ENCODE measurements around the gene OR6J1. TPM values are rescaled to one million over a fixed set of nuclear protein-coding genes. Genes with fewer than 3 reads are reported as not detected.

The OR6J1 gene
- total RNA-seq (2021): not detected in 2 replicates
- percentile 6 among the genes with signal in this experiment for Bru-seq, nascent RNA
- BruChase-seq, experiment 1, labeled RNA remaining after a 2-hour chase: percentile 14 among the genes with signal in this experiment
- BruChase-seq, experiment 2, labeled RNA remaining after a 6-hour chase: percentile 14 among the genes with signal in this experiment
- long read RNA-seq: 0 reads

- H3K36me3 ChIP-seq (ENCODE audit: insufficient read depth, low read length, poor library complexity, severe bottlenecking): no peaks in the 10 kb centered on the region
- H3K4me3 ChIP-seq (ENCODE audit: low read depth, low read length, poor library complexity, severe bottlenecking): no peak within 1 kb of the TSS
- no peaks in the 10 kb centered on the region for H3K9me3 ChIP-seq (ENCODE audit: low read depth, low read length, poor library complexity, severe bottlenecking)
- intact Hi-C loops (cut with micrococcal nuclease; ENCODE audit: unreplicated experiment): no loop called here
- peaks cover 10% of the 10 kb centered on the region for H3K4me1 ChIP-seq (ENCODE audit: insufficient read depth, low read length, poor library complexity, severe bottlenecking)
- no peak within 1 kb of the TSS for H3K27ac ChIP-seq (ENCODE audit: low read depth, low read length, poor library complexity, severe bottlenecking)
- DNase-seq (ENCODE audit: low spot score): no peak
- H3K27me3 ChIP-seq (replicated peaks; ENCODE audit: insufficient read depth, low read depth, low read length, poor library complexity): no peaks in the 10 kb centered on the region
- no TSS peak for BruUV-seq (replicated peaks)
- CTCF ChIA-PET: no interaction called here
- TF ChIP-seq EZH2 (IDR thresholded peaks at IDR 0.05; ENCODE audit: borderline replicate concordance, low read depth, low read length, poor library complexity, severe bottlenecking): no peak
- TF ChIP-seq, protein P1, sequence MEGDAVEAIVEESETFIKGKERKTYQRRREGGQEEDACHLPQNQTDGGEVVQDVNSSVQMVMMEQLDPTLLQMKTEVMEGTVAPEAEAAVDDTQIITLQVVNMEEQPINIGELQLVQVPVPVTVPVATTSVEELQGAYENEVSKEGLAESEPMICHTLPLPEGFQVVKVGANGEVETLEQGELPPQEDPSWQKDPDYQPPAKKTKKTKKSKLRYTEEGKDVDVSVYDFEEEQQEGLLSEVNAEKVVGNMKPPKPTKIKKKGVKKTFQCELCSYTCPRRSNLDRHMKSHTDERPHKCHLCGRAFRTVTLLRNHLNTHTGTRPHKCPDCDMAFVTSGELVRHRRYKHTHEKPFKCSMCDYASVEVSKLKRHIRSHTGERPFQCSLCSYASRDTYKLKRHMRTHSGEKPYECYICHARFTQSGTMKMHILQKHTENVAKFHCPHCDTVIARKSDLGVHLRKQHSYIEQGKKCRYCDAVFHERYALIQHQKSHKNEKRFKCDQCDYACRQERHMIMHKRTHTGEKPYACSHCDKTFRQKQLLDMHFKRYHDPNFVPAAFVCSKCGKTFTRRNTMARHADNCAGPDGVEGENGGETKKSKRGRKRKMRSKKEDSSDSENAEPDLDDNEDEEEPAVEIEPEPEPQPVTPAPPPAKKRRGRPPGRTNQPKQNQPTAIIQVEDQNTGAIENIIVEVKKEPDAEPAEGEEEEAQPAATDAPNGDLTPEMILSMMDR (conservative IDR thresholded peaks at IDR 0.05; ENCODE audit: low read depth, low read length): no peak
- POLR2A ChIA-PET (ENCODE audit: low non-redundant PET): no interaction called here
Measured at GRCh38 chr14:22644305-22644635, at the start of gene OR6J1. TSS of gene OR6J1 (minus strand) at chr14:22644352. CDS start at chr14:22634811, 9,541 bp downstream.

GRCh38 chr14:22692194-22692593 lies 48.0 kb upstream of the OR6J1 start:
- no peak for DNase-seq (ENCODE audit: low spot score)
- Histone ChIP-seq H3K36me3 (ENCODE audit: insufficient read depth, low read length, poor library complexity, severe bottlenecking) (no peaks in the 10 kb centered on the region), H3K9me3 (ENCODE audit: low read depth, low read length, poor library complexity, severe bottlenecking) (peaks cover 5% of the 10 kb centered on the region), H3K4me1 (ENCODE audit: insufficient read depth, low read length, poor library complexity, severe bottlenecking) (no peaks in the 10 kb centered on the region), H3K27me3 (replicated peaks; ENCODE audit: insufficient read depth, low read depth, low read length, poor library complexity) (no peaks in the 10 kb centered on the region), H3K4me3 (ENCODE audit: low read depth, low read length, poor library complexity, severe bottlenecking) (no peak overlapping the region), H3K27ac (ENCODE audit: low read depth, low read length, poor library complexity, severe bottlenecking) (no peak overlapping the region)
- ChIA-PET POLR2A (ENCODE audit: low non-redundant PET) (no interaction called here), CTCF (no interaction called here)
- BruUV-seq (replicated peaks): no TSS peak
- intact Hi-C loops (cut with micrococcal nuclease; ENCODE audit: unreplicated experiment): no loop called here
- TF ChIP-seq EZH2 (IDR thresholded peaks at IDR 0.05; ENCODE audit: borderline replicate concordance, low read depth, low read length, poor library complexity, severe bottlenecking): no peak
- TF ChIP-seq, protein P1 (conservative IDR thresholded peaks at IDR 0.05; ENCODE audit: low read depth, low read length): no peak

DNA sequence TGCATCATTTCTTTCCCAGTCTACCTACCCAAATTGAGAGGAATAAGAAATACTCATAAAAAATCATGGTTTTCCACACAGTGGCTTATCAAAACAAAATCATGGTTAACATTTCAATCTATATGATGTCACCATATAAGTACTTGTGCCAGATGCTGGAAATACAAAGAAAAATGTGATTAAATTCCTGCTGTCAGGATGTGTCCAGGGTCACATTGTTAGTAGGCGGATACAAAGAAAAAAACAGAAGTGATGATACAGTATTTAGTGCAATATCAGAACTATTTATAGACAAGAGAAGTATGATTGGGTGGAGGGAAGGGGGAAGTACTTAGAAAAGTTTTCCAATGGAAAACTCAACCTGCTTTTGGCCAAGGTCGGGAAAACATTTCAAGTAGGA lies 47.0 kb upstream of the OR6J1 start:
- ChIA-PET POLR2A (ENCODE audit: low non-redundant PET) (interaction anchor here (0.7 kb wide), 1 partner anchor 268 kb away, joined by 3 read pairs; no protein-coding TSS in a partner anchor), CTCF (no interaction called here)
- Histone ChIP-seq H3K4me1 (ENCODE audit: insufficient read depth, low read length, poor library complexity, severe bottlenecking) (no peaks in the 10 kb centered on the region), H3K36me3 (ENCODE audit: insufficient read depth, low read length, poor library complexity, severe bottlenecking) (no peaks in the 10 kb centered on the region), H3K27me3 (replicated peaks; ENCODE audit: insufficient read depth, low read depth, low read length, poor library complexity) (no peaks in the 10 kb centered on the region), H3K27ac (ENCODE audit: low read depth, low read length, poor library complexity, severe bottlenecking) (no peak overlapping the region), H3K9me3 (ENCODE audit: low read depth, low read length, poor library complexity, severe bottlenecking) (peaks cover 5% of the 10 kb centered on the region), H3K4me3 (ENCODE audit: low read depth, low read length, poor library complexity, severe bottlenecking) (no peak overlapping the region)
- no TSS peak for BruUV-seq (replicated peaks)
- intact Hi-C loops (cut with micrococcal nuclease; ENCODE audit: unreplicated experiment): no loop called here
- DNase-seq (ENCODE audit: low spot score): no peak
- no peak for TF ChIP-seq EZH2 (IDR thresholded peaks at IDR 0.05; ENCODE audit: borderline replicate concordance, low read depth, low read length, poor library complexity, severe bottlenecking)
- TF ChIP-seq, protein P1 (conservative IDR thresholded peaks at IDR 0.05; ENCODE audit: low read depth, low read length): no peak

Measured in A673 (cell line).